WTC11 (cell line): ENCODE measurements around the gene ANO8. TPM values are rescaled to one million over a fixed set of nuclear protein-coding genes. Genes with fewer than 3 reads are reported as not detected.

Experiments used
- ATAC-seq: fragments of 200-7000 bp; cut with Tn5 transposase; 2 replicates; pipeline ENCODE4 v1.10.0; 2021; ENCODE audit warnings: mild to moderate bottlenecking, moderate library complexity
- CTCF ChIA-PET: fragments of 300-600 bp; sonication (Branson Sonifier 250); formaldehyde crosslinking; loops from one replicate; lab custom pipeline; 2021; ENCODE audit warnings: antibody characterized with exemption; lab: Charles Lee
- POLR2A ChIA-PET: fragments of 350-600 bp; sonication (Branson Sonifier 250); formaldehyde crosslinking; loops from one replicate; lab custom pipeline; 2021; ENCODE audit warnings: antibody characterized with exemption; lab: Charles Lee
- DNase-seq: peaks from one replicate; pipeline ENCODE4 v3.0.0; 2021; ENCODE audit warnings: low spot score
- H3K27ac Mint-ChIP-seq: 2 replicates; pipeline ENCODE4 v1.8.0; 2021; ENCODE audit warnings: mixed read lengths
- H3K27me3 Mint-ChIP-seq: 2 replicates; pipeline ENCODE4 v1.8.0; 2021; ENCODE audit warnings: low read depth, mild to moderate bottlenecking, moderate library complexity, mixed read lengths
- H3K36me3 Mint-ChIP-seq: 2 replicates; pipeline ENCODE4 v1.8.0; 2021; ENCODE audit warnings: mixed read lengths
- H3K4me1 Mint-ChIP-seq: 2 replicates; pipeline ENCODE4 v1.8.0; 2022; ENCODE audit warnings: mixed read lengths
- H3K4me3 Mint-ChIP-seq: 2 replicates; pipeline ENCODE4 v1.8.0; 2021; ENCODE audit warnings: mild to moderate bottlenecking, moderate library complexity, mixed read lengths
- H3K9me3 Mint-ChIP-seq: 2 replicates; pipeline ENCODE4 v1.8.0; 2021; ENCODE audit warnings: mixed read lengths
- E2F5 ChIP-seq: sonication (generic); formaldehyde crosslinking; IDR thresholded peaks from 2 replicates; pipeline ENCODE4 v1.8.1; 2022; ENCODE audit warnings: mild to moderate bottlenecking, moderate library complexity, missing genetic modification reagents
- OVOL2 ChIP-seq: fragments of 250-450 bp; sonication (Bioruptor Pico); IDR thresholded peaks from 2 replicates; pipeline ENCODE4 v1.9.0; 2021; ENCODE audit warnings: mild to moderate bottlenecking, borderline replicate concordance
- SMAD3 ChIP-seq: sonication (generic); formaldehyde crosslinking; IDR thresholded peaks from 2 replicates; pipeline ENCODE4 v1.8.0; 2022; ENCODE audit warnings: missing genetic modification reagents, mild to moderate bottlenecking, borderline replicate concordance
- SMAD4 ChIP-seq: sonication (generic); formaldehyde crosslinking; IDR thresholded peaks from 2 replicates; pipeline ENCODE4 v1.8.0; 2022; ENCODE audit warnings: mild to moderate bottlenecking, missing genetic modification reagents
- SP1 ChIP-seq: sonication (generic); formaldehyde crosslinking; conservative IDR thresholded peaks from 2 replicates; pipeline ENCODE4 v1.8.1; 2022; ENCODE audit warnings: missing genetic modification reagents
- ZNF281 ChIP-seq: sonication (generic); formaldehyde crosslinking; IDR thresholded peaks from 2 replicates; pipeline ENCODE4 v1.8.0; 2023; ENCODE audit warnings: mild to moderate bottlenecking, missing genetic modification reagents
- ZNF532 ChIP-seq: fragments of 250-450 bp; sonication (Bioruptor Pico); IDR thresholded peaks from 2 replicates; pipeline ENCODE4 v1.9.0; 2021; ENCODE audit warnings: mild to moderate bottlenecking, borderline replicate concordance
- total RNA-seq: library from RNA; stranded (reverse); gene quantifications from 3 replicates; pipeline ENCODE4 v1.2.3, GENCODE V29; 2021
- TF ChIP-seq, protein P1 (sequence below): sonication (generic); formaldehyde crosslinking; IDR thresholded peaks from 2 replicates; pipeline ENCODE4 v1.8.0; 2022; ENCODE audit warnings: mild to moderate bottlenecking, missing genetic modification reagents
- TF ChIP-seq, protein P2 (sequence below): sonication (generic); formaldehyde crosslinking; IDR thresholded peaks from 2 replicates; pipeline ENCODE4 v1.8.0; 2023; ENCODE audit warnings: missing genetic modification reagents, mild to moderate bottlenecking, borderline replicate concordance

The ANO8 gene
- total RNA-seq, 1 experiment from 2014 or later = 32.6 TPM

DNA sequence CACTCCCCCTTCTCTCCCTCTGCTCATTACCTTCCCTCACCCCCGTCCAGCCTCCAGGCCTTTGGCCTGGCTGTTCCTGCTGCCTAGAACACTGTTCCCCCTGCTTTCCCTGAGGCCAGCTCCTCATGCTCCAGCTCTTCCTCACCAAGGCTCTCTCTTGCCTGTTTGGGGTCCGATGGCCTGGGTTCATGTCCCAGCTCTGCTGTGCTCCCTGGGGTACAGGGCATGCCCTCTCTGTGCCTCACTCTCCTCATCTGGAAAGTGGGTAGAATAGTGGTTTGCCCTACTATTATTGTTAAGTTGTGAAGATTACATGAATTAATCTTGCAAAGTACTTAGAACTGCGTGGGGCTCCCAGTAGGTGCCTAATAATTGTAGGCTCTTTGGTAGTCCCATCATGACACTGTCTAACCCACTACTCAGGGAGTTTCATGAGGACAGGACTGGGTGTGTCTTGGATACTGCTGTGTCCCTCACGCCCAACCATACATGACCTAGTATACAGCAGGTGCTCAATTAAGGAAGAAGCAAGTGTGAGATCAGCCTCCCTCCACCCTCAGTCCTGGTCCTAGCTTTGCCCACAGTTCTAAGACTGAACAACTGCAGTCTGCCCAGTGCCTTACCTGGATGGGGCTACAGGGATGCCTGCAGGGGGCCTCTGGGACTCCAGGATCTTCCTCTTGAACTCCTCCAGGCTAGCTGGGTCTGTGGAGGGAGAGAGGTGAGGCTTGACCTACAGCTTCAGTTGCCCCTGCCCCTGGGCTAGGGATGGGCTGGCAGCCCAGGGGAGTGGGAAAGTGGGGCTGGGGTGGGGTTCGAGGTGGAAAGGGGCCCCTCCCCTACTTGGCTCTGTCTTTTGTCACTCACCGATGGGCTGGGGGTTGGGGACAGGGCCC, 25.5 kb upstream of the ANO8 start:
- H3K27ac Mint-ChIP-seq = no peak overlapping the region
- CTCF ChIA-PET = interaction anchor here (0.7 to 3.2 kb wide), 2 partner anchors 26 to 29 kb away, joined by 5 to 12 read pairs; no protein-coding TSS in a partner anchor
- H3K27me3 Mint-ChIP-seq = peaks cover 5% of the 10 kb centered on the region
- H3K4me3 Mint-ChIP-seq = no peak overlapping the region
- POLR2A ChIA-PET = no interaction called here
- no peak for ATAC-seq
- TF ChIP-seq ZNF281 (no peak), ZNF532 (no peak), E2F5 (CRISPR knock-in tag) (no peak), SMAD4 (CRISPR knock-in tag) (no peak), SMAD3 (CRISPR knock-in tag) (no peak), SP1 (CRISPR knock-in tag) (no peak), OVOL2 (CRISPR knock-in tag) (no peak)
- TF ChIP-seq, protein P1, sequence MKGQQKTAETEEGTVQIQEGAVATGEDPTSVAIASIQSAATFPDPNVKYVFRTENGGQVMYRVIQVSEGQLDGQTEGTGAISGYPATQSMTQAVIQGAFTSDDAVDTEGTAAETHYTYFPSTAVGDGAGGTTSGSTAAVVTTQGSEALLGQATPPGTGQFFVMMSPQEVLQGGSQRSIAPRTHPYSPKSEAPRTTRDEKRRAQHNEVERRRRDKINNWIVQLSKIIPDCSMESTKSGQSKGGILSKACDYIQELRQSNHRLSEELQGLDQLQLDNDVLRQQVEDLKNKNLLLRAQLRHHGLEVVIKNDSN (CRISPR knock-in tag) = no peak
- TF ChIP-seq, protein P2, sequence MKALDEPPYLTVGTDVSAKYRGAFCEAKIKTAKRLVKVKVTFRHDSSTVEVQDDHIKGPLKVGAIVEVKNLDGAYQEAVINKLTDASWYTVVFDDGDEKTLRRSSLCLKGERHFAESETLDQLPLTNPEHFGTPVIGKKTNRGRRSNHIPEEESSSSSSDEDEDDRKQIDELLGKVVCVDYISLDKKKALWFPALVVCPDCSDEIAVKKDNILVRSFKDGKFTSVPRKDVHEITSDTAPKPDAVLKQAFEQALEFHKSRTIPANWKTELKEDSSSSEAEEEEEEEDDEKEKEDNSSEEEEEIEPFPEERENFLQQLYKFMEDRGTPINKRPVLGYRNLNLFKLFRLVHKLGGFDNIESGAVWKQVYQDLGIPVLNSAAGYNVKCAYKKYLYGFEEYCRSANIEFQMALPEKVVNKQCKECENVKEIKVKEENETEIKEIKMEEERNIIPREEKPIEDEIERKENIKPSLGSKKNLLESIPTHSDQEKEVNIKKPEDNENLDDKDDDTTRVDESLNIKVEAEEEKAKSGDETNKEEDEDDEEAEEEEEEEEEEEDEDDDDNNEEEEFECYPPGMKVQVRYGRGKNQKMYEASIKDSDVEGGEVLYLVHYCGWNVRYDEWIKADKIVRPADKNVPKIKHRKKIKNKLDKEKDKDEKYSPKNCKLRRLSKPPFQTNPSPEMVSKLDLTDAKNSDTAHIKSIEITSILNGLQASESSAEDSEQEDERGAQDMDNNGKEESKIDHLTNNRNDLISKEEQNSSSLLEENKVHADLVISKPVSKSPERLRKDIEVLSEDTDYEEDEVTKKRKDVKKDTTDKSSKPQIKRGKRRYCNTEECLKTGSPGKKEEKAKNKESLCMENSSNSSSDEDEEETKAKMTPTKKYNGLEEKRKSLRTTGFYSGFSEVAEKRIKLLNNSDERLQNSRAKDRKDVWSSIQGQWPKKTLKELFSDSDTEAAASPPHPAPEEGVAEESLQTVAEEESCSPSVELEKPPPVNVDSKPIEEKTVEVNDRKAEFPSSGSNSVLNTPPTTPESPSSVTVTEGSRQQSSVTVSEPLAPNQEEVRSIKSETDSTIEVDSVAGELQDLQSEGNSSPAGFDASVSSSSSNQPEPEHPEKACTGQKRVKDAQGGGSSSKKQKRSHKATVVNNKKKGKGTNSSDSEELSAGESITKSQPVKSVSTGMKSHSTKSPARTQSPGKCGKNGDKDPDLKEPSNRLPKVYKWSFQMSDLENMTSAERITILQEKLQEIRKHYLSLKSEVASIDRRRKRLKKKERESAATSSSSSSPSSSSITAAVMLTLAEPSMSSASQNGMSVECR (CRISPR knock-in tag) = no peak
- no peaks in the 10 kb centered on the region for H3K4me1 Mint-ChIP-seq
- no peaks in the 10 kb centered on the region for H3K36me3 Mint-ChIP-seq
- no peak for DNase-seq
- no peaks in the 10 kb centered on the region for H3K9me3 Mint-ChIP-seq
